Skeletal muscle tissue (tissue), 4 donors: ENCODE results near the gene LRRC75B. TPM values are rescaled to one million over a fixed set of nuclear protein-coding genes. Genes with fewer than 3 reads are reported as not detected.
"Not testable (repeated sequence)": the region's sequence is repeated elsewhere in the genome, so short reads cannot be mapped to it uniquely, and the experiment has no call there.

Source experiments
- H3K27ac ChIP-seq: one replicate; pipeline ENCODE4 v1.7.0; 2013; ENCODE audit warnings: mild to moderate bottlenecking, low read depth, low read length, inconsistent platforms
- H3K27me3 ChIP-seq, 3 donors: one replicate each; pipeline ENCODE4 v1.7.0; 2013; ENCODE audit warnings: low read length in 3 of 3; ENCODE audit not compliant: control insufficient read depth in 3 of 3, insufficient read depth in 3 of 3
- H3K36me3 ChIP-seq, 3 donors: one replicate each; pipeline ENCODE4 v1.7.0; 2013; ENCODE audit warnings: low read length in 3 of 3; ENCODE audit not compliant: control insufficient read depth in 3 of 3, insufficient read depth in 3 of 3
- H3K4me1 ChIP-seq, 3 donors: one replicate each; pipeline ENCODE4 v1.7.0; 2013; ENCODE audit warnings: low read length in 3 of 3, mild to moderate bottlenecking in 3 of 3; ENCODE audit not compliant: control insufficient read depth in 3 of 3, insufficient read depth in 3 of 3
- H3K4me3 ChIP-seq, 3 donors: one replicate each; pipeline ENCODE4 v1.7.0; 2013; ENCODE audit warnings: low read length in 3 of 3
- H3K9ac ChIP-seq, 3 donors: one replicate each; pipeline ENCODE4 v1.7.0; 2013; ENCODE audit warnings: low read length in 3 of 3, mild to moderate bottlenecking in 3 of 3, moderate library complexity in 2 of 3, low read depth in 1 of 3
- H3K9me3 ChIP-seq, 3 donors: one replicate each; pipeline ENCODE4 v1.7.0; 2013; ENCODE audit warnings: low read length in 3 of 3; ENCODE audit not compliant: control insufficient read depth in 3 of 3
- total RNA-seq: library from RNA; depleted of rRNA; stranded (reverse); fragments of >200 nt; gene quantifications from one replicate; pipeline ENCODE4 v1.2.3, GENCODE V29; 2014
- donor health status: Osteomylitis.

LRRC75B gene
- total RNA-seq, 1 donor from 2014 or later, result 1.6 TPM

DNA sequence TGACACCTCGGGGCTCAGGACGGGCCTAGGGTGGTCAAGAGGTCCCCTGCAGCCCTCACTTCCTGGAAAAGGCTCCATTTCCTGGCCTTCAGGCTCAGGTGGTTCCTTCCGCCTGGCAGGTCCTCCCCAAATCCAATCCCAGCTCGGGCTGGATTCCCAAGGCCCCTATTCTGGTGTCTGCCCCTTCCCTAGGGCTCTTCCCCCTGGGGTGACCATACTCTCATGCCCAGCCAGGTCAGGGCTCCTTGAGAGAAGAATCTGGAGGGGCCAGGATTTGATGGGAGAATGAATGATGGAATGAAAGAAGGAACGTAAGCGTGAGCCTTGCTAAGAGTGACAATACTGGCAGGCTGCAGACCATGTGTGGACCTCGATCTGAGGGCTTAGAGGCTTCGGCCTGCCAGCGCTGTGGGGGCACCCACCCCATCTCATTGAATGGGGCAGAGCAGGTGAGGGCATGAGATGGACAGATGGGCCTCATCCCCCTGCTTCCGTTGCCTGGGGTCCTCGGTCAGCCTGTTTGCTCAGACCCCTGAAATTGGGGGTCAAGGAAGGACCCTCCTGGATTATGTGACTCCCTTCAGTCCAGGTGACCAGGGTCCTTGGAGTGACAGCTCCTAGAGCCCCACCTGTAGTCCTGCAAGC is 9.4 kb upstream of the LRRC75B start:
- H3K36me3 ChIP-seq, H3K27me3 ChIP-seq, H3K4me1 ChIP-seq, H3K9ac ChIP-seq, H3K9me3 ChIP-seq, H3K27ac ChIP-seq, H3K4me3 ChIP-seq: not testable (repeated sequence)

DNA sequence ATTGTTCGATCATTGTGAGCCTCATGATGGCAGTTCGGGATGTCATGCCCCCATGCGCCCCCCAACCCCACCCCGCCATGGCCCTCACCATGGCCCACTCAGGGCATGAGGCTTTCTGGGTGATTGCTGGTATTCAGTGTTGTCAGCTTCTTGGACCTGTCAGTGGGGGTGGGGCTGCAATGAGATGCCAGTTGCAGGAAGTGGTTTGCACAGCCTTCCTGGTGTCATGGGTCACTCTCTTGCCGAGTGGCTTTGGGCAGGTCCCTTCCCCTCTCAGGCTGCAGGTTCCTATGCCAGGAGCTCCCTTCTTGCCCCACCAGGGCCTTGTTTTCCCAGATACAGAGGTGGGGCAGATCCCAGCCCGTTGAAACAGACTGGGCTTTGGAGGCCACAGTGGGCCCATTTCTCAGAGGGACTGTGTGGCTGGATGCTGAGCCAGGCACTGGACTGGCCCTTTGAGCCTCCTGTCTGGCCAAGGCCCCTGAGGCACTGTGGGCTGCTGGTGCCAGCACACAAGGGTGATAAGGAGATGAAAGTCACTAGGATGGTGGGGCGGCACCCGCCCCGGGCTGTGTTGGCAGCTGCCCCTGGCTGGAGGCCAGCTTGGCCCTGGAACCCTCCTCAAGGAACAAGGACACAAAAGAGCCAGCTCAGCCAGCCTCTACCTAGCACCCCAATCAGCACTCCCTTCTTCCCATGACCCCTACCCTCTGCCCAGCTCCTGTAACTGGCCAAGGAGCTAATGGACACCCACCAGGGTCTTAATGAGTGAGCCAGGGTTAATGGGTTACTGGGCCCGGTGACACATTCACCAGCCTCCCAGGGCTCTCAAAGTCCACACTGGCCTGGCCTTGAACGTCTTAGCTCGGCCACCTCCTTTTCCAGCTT is 8.6 kb upstream of the LRRC75B start:
- Histone ChIP-seq H3K4me1 (no peaks in the 10 kb centered on the region), H3K27me3 (no peaks in the 10 kb centered on the region), H3K27ac (no peak overlapping the region), H3K4me3 (no peak overlapping the region), H3K36me3 (no peaks in the 10 kb centered on the region), H3K9ac (no peak overlapping the region), H3K9me3 (no peaks in the 10 kb centered on the region)

DNA sequence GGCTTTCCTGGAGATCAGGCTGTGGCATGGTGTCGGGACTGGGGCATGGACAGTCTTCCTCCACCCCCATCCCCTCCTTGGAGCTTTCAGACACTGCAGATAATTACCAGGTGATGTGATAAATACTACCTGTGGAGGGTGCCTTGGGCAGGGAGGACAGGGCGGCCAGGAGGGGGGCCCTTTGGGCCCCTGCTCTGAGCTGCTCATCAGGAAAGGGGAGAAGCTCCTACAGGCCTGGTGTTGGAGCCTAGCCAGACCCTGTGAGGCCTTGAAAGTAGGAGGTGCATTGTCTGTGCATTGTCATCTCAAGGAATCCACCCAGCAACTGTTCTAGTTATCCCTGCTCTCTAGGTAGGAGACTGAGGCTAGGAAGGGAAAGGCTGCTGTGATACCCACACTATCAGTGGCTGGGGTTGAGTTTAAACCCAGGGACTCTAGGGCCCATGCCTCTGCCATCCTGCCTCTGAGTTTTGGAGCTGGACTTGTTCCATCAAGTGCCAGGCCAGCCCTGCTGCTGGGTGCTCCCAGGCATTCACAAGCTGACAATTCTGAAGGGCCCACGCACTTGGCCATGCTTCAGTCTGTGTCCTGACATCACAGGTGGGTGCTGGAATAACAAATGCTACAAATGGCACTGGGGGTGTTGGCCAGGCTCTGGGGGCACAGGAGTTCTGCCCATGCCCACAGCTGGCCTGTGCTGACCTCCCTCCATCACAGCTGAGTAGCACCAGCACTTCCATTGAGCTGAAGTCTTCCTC is 7.3 kb upstream of the LRRC75B start:
- not testable (repeated sequence) for H3K9me3 ChIP-seq, H3K9ac ChIP-seq, H3K36me3 ChIP-seq, H3K4me1 ChIP-seq, H3K27ac ChIP-seq, H3K27me3 ChIP-seq, H3K4me3 ChIP-seq

DNA sequence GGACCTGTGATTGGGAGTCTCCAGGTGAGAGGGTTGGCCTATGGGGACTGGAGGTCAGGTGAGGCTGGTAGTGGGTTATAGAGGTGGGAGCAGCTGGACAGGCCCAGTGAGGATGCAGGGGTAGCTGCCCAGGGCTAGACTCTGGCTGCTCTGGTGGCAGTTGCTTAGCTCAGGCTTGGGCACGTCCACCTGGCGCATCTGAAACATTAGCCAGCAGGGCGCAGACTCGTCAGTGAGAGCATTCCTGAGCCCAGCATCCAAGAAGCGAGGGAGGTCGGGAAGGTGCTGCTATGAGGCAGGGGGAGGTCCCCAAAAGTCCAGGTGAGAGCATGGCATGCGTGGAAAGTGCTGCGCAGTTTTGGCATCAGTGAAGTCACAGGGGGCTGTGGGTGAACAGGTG is 6.6 kb upstream of the LRRC75B start:
- Histone ChIP-seq H3K9ac (no peak overlapping the region), H3K4me1 (no peaks in the 10 kb centered on the region), H3K4me3 (no peak overlapping the region), H3K27ac (no peak overlapping the region), H3K27me3 (no peaks in the 10 kb centered on the region), H3K36me3 (no peaks in the 10 kb centered on the region), H3K9me3 (no peaks in the 10 kb centered on the region)

DNA sequence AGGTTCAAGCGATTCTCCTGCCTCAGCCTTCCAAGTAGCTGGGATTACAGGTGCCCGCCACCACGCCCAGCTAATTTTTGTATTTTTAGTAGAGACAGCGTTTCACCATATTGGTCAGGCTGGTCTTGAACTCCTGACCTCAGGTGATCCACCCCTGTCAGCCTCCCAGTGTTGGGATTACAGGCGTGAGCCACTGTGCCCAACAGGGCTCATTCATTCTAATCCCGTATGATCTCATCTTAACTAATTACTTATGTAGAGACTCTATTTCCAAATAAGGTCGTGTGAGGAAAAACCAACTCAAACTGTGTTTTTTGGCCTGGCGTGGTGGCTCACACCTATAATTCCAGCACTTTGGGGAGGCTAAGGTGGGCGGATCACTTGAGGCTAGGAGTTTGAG is 4.2 kb upstream of the LRRC75B start:
- H3K4me3 ChIP-seq, H3K9ac ChIP-seq, H3K27me3 ChIP-seq, H3K4me1 ChIP-seq, H3K27ac ChIP-seq, H3K36me3 ChIP-seq, H3K9me3 ChIP-seq: not testable (repeated sequence)

DNA sequence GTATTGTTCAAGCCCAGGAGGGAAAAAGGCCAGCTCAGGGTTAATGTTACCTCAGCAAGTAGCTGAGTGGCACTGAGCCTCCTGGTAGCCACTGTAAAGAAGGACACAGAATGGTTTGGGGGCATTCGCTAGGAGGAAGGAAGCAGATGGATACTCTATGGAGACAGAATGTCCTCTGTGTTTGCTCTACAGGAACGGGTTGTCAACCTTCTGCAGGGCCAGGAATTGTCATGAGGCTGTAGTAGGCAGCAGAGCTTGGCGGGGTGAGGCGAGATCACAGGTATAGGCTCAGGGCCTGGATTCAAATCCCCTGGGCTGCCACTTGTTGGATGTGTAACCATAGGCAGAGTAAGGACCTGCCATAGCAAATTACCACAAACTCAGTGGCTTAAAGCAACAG is 3.0 kb upstream of the LRRC75B start:
- Histone ChIP-seq H3K9ac (no peak overlapping the region), H3K27ac (no peak overlapping the region), H3K4me1 (peaks cover 3 to 5% (median 4%) of the 10 kb centered on the region in 3 donors), H3K36me3 (no peaks in the 10 kb centered on the region), H3K9me3 (no peaks in the 10 kb centered on the region), H3K4me3 (no peak overlapping the region), H3K27me3 (no peaks in the 10 kb centered on the region)

DNA sequence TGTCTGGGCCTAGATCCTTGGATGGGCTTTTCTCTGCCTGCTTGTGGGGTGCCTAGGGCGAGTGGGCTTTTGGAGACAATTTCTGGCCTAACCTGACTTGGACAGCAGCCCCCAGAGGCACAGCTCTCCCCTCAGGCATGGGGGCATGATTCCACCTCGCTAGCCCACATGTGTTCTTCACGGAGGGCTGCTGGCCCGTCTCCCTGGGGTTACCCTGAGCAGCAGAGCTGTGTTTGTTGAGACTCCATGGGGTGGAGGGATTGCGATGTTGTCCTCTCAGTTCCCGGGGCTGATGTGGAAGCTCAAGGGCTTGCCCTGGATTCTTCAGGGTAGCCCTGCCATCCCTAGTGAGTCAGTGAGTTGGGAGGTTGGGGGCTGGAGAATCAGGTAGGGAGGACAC is 2.4 kb upstream of the LRRC75B start:
- no peak overlapping the region for H3K27ac ChIP-seq
- no peak overlapping the region for H3K9ac ChIP-seq
- H3K27me3 ChIP-seq, result no peaks in the 10 kb centered on the region

DNA sequence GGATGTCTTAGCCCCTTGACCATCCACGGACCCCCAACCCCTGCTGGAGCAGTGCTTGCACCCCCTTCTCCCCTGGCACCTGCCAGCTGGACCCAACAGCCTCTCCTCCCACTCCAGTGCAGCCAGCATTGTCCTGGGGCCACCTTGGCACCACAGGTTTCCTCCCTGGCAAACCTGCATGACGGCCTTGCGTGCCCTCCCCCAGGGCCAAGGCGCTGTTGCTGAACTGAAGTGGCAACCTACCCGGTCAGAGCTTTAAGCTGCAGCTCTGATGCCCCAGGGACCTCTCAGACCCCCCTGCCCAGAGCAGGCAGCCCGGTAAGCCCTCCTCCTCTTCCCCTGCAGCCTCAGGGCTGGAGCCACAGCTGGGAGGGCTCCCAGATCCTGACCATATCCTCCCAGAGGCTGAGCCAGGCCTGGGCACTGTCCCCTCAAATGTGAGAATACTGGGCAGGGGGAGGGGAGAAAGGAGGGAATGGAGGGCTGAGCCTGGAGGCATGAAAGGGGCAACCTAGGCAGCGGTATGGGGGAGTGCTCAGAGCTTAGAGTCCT is 1.8 kb upstream of the LRRC75B start:
- no peak overlapping the region for H3K27ac ChIP-seq
- peaks cover 0 to under 1% (median 0%) of the 10 kb centered on the region in 3 donors for H3K36me3 ChIP-seq
- no peak overlapping the region for H3K4me3 ChIP-seq
- H3K4me1 ChIP-seq, result peaks cover 3 to 5% (median 4%) of the 10 kb centered on the region in 3 donors
- no peaks in the 10 kb centered on the region for H3K9me3 ChIP-seq
- no peaks in the 10 kb centered on the region for H3K27me3 ChIP-seq
- H3K9ac ChIP-seq, result no peak overlapping the region

More for the DNA sequence above, 2.4 kb upstream of the LRRC75B start:
- no peaks in the 10 kb centered on the region for H3K9me3 ChIP-seq
- H3K4me3 ChIP-seq, result no peak overlapping the region
- peaks cover 3 to 5% (median 4%) of the 10 kb centered on the region in 3 donors for H3K4me1 ChIP-seq
- H3K36me3 ChIP-seq, result no peaks in the 10 kb centered on the region

DNA sequence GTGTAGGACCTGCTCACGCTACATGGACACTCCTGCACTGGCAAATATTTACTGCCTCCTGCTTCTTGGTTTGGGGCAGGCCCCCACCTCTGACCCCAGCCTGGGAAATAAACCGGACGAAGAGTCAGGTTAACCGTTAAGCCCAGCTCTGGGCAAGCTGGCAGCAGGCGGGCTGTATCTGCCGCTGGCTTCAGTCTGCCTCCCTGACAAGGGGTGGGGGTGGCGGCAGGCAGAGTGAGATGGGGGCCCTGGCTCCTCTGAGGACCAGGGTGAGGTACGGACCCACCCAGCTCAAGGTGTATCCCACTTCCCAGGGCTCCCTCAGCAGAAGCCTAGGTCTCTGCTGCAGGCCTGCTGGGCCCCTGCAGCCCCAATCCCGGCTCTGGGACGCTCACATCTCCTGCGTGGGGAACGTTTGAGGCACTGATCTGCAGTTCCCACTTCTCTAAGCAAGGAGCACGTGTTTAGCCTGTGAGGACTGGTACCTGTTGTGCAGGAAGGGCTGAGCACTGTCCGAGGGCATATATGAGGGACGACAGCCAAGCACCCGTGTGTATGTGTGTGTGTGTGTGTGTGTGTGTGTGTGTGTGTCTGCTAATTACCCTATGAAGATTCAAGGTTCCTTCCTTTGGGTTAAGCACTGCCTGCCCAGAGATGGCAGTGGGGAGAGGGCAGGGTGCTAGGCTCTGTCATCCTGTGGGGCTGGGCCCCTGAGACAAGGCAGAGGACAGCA is 1.1 kb upstream of the LRRC75B start:
- H3K36me3 ChIP-seq, result peaks cover 0 to 3% (median 1%) of the 10 kb centered on the region in 3 donors
- no peak overlapping the region for H3K27ac ChIP-seq
- H3K4me1 ChIP-seq, result peaks cover 3 to 5% (median 4%) of the 10 kb centered on the region in 3 donors
- H3K9ac ChIP-seq, result no peak overlapping the region
- H3K4me3 ChIP-seq, result no peak overlapping the region
- H3K27me3 ChIP-seq, result no peaks in the 10 kb centered on the region
- no peaks in the 10 kb centered on the region for H3K9me3 ChIP-seq
